HCEC 1CT (cell line): ENCODE measurements around the gene ERN1.

Source experiments
- DNase-seq: peaks from one replicate; pipeline ENCODE4 v3.0.0-alpha.2; 2017

The ERN1 gene

DNA sequence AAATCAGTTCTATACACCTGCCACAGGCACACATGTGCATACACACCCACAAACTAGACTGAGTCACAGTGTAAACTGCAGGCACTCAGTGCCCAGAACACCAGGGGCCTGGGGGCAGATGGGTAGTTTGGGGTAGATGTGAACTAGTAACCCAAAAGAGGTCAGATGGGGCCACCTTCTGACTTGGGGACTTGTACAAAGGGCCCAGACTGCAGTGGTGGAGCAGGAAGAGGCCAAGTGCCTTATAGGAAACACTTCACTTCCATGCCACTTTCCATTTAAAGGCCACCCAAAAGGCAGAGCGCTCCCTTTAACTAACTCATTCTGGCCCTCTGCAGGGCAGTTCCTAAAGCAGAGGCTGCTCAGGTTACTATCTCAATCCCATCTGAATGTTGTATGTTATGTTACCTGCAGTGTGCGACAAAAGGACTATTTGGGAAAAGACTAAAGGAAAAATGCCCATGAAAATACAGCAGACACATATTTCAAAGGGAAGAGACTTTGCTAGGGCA is 27.8 kb upstream of the ERN1 start:
- DNase-seq, result no peak

DNA sequence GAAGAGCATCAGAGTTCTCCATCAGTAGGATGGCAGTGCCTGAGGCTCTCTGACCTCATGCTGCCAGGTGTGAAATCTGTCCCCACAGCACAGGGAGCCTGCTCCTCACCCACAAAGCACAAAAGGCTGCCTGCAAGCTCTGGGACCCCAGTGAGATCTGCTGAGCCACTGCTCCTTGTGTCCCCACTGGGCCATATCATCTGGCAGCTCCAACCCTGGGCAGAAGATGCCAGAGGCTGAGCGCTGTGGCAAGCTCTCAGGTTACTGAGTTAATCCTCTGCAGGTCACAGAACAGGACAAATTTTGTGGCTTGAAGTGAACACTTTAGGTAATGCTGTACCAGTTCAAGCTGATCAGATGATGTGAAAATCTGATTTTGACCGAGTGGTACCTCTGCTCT is 26.7 kb upstream of the ERN1 start:
- DNase-seq, result no peak

GRCh38 chr17:64155751-64156544 is 26.0 kb upstream of the ERN1 start:
- no peak for DNase-seq

- DNase-seq, result no peak
Measured at GRCh38 chr17:64155129-64155528, 25.2 kb upstream of the ERN1 start.

GRCh38 chr17:64154717-64155116 is 24.8 kb upstream of the ERN1 start:
- DNase-seq, result no peak

DNA sequence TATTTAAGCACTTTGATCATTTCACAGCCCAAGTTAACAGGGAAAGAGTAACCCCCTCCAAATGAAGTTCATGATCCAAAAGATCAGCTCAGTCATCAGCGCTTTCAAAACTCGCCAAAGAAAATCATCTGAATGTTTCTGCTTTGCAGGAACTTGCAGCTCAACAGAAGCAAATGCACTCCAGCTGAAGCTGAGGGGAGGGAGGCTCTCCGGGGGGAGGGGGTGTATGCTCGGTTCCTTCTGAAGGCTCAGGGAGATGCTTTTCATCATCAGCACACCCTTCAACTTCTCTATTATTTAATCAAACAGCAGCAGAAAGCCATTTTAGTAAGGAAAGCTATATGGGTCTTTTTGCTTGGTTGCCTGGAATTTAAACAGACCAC is 24.4 kb upstream of the ERN1 start:
- DNase-seq, result no peak

DNA sequence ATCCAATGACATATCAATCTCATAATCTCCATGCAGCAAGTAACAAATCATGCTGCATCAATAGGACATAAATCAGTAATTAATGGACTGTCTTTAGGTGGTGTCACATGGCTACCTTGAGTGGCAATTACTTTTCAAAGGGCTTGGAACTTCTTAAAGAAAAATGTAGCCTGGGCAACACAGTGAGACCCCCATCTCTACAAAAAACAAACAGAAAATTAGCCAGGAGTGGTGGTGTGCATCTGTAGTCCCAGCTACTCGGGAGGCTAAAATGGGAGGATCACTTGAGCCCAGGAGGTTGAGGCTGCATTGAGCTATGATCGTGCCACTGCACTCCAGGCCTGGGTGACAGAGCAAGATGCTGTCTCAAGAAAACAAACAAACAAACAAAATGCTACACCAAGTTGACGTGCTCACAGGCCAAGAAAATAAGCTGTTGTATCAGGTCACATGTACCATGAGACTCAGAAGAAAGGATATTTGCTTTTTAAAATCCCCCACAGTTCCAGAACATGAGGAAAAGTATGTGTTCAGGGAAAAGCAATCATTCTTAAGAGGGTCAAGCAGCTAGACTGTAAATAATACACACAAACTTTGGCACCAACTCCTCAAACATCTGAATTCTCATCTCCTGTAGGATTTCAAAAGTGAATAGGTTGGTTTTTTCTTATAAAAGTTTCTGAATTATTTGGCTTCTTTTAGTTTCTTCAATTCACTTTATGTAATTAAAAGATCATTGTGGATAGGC is 23.8 kb upstream of the ERN1 start:
- DNase-seq, result no peak

GRCh38 chr17:64152428-64153125 is 22.6 kb upstream of the ERN1 start:
- DNase-seq, result no peak

GRCh38 chr17:64151016-64151368 is 21.0 kb upstream of the ERN1 start:
- no peak for DNase-seq

- peak; percentile 26 for DNase-seq
Measured at GRCh38 chr17:64150237-64151015, 20.5 kb upstream of the ERN1 start.

DNA sequence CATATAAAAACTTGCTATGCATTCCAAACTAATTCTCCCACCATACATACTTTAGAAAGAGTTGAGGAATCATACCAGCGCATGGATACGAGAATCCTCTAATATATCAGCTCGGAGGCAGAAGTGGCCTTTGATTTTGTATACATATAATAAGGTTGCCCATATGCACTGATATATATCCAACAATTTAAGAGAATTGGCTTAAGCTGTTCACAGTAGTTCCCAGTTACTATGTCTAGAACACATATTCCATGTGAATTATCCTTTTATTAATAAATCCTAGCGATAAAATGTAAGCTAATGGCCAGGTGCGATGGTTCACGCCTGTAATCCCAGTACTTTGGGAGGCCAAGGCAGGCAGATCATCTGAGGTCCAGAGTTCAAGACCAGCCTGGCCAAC is 19.3 kb upstream of the ERN1 start:
- no peak for DNase-seq

- DNase-seq, result no peak
Measured at GRCh38 chr17:64148699-64149098, 18.8 kb upstream of the ERN1 start.

DNA sequence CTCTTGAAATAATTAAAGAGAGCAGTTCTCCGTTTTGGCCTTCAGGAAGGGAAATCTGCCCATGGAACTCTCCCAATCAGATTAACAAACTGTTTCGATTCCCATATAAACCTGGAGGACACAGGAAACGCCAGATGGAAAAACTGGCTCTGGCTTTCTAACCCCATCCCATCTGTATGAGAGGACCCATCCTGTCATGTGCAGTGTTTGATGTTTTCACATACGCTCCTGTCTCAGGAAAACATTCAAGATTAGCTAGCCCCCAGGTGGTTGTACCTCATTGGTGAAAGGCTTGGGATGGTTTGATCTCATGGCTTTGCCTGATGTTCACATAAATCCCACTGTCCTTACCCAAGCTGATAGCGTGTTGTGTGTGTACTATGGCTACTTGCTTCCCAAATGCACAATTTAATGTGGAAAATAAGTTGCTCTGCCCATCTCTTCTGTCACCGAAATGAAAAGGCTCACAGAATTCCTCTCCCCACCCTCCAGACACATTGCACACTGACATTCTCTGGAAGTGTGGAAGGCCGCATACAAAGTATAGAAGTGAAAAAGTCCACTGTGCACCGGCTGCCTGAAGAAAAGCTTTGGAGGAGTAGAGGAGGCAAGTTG is 18.2 kb upstream of the ERN1 start:
- no peak for DNase-seq

- peak; percentile 34 for DNase-seq
Measured at GRCh38 chr17:64147110-64148016, 17.4 kb upstream of the ERN1 start.

GRCh38 chr17:64146418-64147109 is 16.6 kb upstream of the ERN1 start:
- DNase-seq, result peak; percentile 60

GRCh38 chr17:64145751-64146417 is 15.9 kb upstream of the ERN1 start:
- peak; percentile 100 for DNase-seq

DNA sequence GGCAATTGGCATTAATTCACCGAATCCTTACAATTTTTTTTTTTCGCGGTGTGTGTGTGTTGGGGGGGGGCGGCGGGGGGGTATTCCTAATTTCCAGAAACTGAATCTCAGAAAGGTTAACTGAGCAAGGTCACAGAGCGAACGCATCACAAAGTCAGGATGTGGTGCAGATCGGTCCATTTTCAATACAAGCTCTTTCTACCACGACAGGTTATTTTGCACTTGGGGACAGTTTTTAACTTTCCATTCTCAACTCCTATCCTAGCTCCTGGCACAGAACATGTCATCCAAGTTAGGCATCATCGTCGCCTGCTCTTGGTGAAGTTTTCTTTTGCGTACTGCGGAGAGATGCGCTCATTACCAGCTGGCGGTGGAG is 15.4 kb upstream of the ERN1 start:
- no peak for DNase-seq

- DNase-seq, result no peak
Measured at GRCh38 chr17:64139542-64139941, 9.6 kb upstream of the ERN1 start.

DNA sequence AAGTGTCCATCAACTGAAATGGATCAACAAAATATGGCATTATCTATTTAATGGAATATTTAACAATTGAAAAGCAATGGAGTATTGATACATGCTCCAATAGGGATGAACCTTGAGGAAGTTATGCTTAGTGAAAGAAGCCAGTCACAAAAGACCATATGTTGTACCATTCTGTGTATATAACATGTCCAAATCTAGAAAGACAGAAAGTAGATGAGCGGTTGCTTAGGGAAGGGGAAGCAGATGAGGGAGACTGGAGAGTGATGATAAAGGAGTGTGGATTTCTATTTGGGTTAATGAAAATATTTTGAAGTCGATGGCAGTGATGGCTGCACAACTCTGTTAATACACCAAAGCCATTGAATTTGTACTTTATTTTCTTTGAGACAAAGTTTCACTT is 8.5 kb upstream of the ERN1 start:
- no peak for DNase-seq

- no peak for DNase-seq
Measured at GRCh38 chr17:64135000-64135399, 5.1 kb upstream of the ERN1 start.
